ENCODE results near the gene SIRT6.
A peak's percentile ranks its signal among the peaks of the same experiment; 100 is the strongest.

SIRT6 gene

GRCh38 chr19:4206818-4207484, 24.6 kb upstream of the SIRT6 start:
- DNase-seq (ENCODE audit: low read depth, low spot score), result no peak
- H3K27ac ChIP-seq, result no peak overlapping the region
- no peaks in the 10 kb centered on the region for H3K9me3 ChIP-seq (ENCODE audit: low read depth, low read length)
- TF ChIP-seq POLR2AphosphoS5 (IDR thresholded peaks at IDR 0.05; ENCODE audit: borderline replicate concordance, low read depth, low read length) (no peak), EZH2 (IDR thresholded peaks at IDR 0.05) (no peak), FOXP2 (optimal IDR thresholded peaks at IDR 0.05; ENCODE audit: control extremely low read depth, extremely low read length, insufficient read depth) (no peak)
- no peaks in the 10 kb centered on the region for H3K36me3 ChIP-seq (ENCODE audit: insufficient read depth, low read length)
- H3K9ac ChIP-seq (ENCODE audit: insufficient read length), result no peak overlapping the region
- no peak overlapping the region for H3K4me3 ChIP-seq

GRCh38 chr19:4201798-4202197, 19.4 kb upstream of the SIRT6 start:
- no peak overlapping the region for H3K27ac ChIP-seq
- no peak for DNase-seq (ENCODE audit: low read depth, low spot score)
- no peaks in the 10 kb centered on the region for H3K36me3 ChIP-seq (ENCODE audit: insufficient read depth, low read length)
- no peak overlapping the region for H3K4me3 ChIP-seq
- TF ChIP-seq EZH2 (IDR thresholded peaks at IDR 0.05) (no peak), POLR2AphosphoS5 (IDR thresholded peaks at IDR 0.05; ENCODE audit: borderline replicate concordance, low read depth, low read length) (no peak), FOXP2 (optimal IDR thresholded peaks at IDR 0.05; ENCODE audit: control extremely low read depth, extremely low read length, insufficient read depth) (no peak)
- H3K9ac ChIP-seq (ENCODE audit: insufficient read length), result no peak overlapping the region
- H3K9me3 ChIP-seq (ENCODE audit: low read depth, low read length), result no peaks in the 10 kb centered on the region

- Histone ChIP-seq H3K9me3 (ENCODE audit: low read depth, low read length) (no peaks in the 10 kb centered on the region), H3K9ac (ENCODE audit: insufficient read length) (no peak overlapping the region), H3K4me3 (no peak overlapping the region), H3K36me3 (ENCODE audit: insufficient read depth, low read length) (no peaks in the 10 kb centered on the region), H3K27ac (no peak overlapping the region)
- DNase-seq (ENCODE audit: low read depth, low spot score), result no peak
- TF ChIP-seq EZH2 (IDR thresholded peaks at IDR 0.05), result no peak
- no peak for TF ChIP-seq POLR2AphosphoS5 (IDR thresholded peaks at IDR 0.05; ENCODE audit: borderline replicate concordance, low read depth, low read length)
- TF ChIP-seq FOXP2 (optimal IDR thresholded peaks at IDR 0.05; ENCODE audit: control extremely low read depth, extremely low read length, insufficient read depth), result no peak
These were observed 18.7 kb upstream of the SIRT6 start for GRCh38 chr19:4200940-4201542.

GRCh38 chr19:4199699-4200293, 17.4 kb upstream of the SIRT6 start:
- no peak overlapping the region for H3K4me3 ChIP-seq
- H3K27ac ChIP-seq, result no peak overlapping the region
- no peak overlapping the region for H3K9ac ChIP-seq (ENCODE audit: insufficient read length)
- no peak for DNase-seq (ENCODE audit: low read depth, low spot score)
- TF ChIP-seq POLR2AphosphoS5 (IDR thresholded peaks at IDR 0.05; ENCODE audit: borderline replicate concordance, low read depth, low read length), result no peak
- no peak for TF ChIP-seq EZH2 (IDR thresholded peaks at IDR 0.05)
- no peak for TF ChIP-seq FOXP2 (optimal IDR thresholded peaks at IDR 0.05; ENCODE audit: control extremely low read depth, extremely low read length, insufficient read depth)
- no peaks in the 10 kb centered on the region for H3K36me3 ChIP-seq (ENCODE audit: insufficient read depth, low read length)
- H3K9me3 ChIP-seq (ENCODE audit: low read depth, low read length), result no peaks in the 10 kb centered on the region

- Histone ChIP-seq H3K27ac (no peak overlapping the region), H3K9me3 (ENCODE audit: low read depth, low read length) (no peaks in the 10 kb centered on the region), H3K4me3 (peak overlapping the region; percentile 66), H3K9ac (ENCODE audit: insufficient read length) (peak overlapping the region; percentile 45), H3K36me3 (ENCODE audit: insufficient read depth, low read length) (no peaks in the 10 kb centered on the region)
- TF ChIP-seq FOXP2 (optimal IDR thresholded peaks at IDR 0.05; ENCODE audit: control extremely low read depth, extremely low read length, insufficient read depth) (no peak), EZH2 (IDR thresholded peaks at IDR 0.05) (no peak), POLR2AphosphoS5 (IDR thresholded peaks at IDR 0.05; ENCODE audit: borderline replicate concordance, low read depth, low read length) (no peak)
- no peak for DNase-seq (ENCODE audit: low read depth, low spot score)
These were observed 16.2 kb upstream of the SIRT6 start for GRCh38 chr19:4198467-4199126.

DNA sequence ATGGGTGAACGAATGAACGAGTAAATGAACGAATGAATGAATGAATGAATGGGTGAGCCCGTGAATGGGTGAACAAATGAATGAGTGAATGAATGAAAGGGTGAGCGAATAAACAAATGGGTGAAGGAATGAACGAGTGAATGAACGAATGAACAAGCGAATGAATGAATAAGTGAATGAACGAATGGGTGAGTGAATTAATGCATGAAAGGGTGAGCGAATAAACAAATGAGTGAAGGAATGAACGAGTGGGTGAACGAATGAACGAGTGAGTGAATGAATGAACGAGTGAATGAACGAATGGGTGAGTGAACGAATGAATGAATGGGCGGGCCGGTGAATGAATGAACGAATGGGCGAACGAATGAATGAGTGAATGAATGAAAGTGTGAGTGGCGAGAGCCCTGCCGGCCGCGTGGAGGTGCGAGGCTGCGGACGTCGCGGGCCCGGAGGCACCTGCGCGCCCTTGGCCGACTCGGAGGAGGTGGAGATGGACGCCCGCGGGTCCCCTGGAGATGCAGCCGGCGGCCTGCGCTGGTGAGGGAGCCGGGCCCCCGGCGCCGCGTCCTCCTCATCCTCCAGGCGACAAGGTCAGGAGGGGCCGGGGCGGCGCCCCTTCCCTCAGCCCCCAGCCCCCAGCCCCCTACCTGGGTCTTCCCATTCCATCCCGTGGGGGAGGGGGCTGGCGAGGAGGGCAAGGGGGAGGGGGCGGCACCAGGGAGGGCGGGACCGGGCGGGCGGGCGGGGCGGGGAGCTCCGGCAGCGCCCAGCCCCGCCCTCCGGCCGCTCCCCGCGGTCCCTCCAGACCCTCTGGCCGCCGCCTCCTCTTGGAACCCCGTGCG, 15.5 kb upstream of the SIRT6 start:
- H3K4me3 ChIP-seq, result peak overlapping the region; percentile 72
- TF ChIP-seq POLR2AphosphoS5 (IDR thresholded peaks at IDR 0.05; ENCODE audit: borderline replicate concordance, low read depth, low read length), result no peak
- no peak for TF ChIP-seq EZH2 (IDR thresholded peaks at IDR 0.05)
- TF ChIP-seq FOXP2 (optimal IDR thresholded peaks at IDR 0.05; ENCODE audit: control extremely low read depth, extremely low read length, insufficient read depth), result no peak
- DNase-seq (ENCODE audit: low read depth, low spot score), result no peak

DNA sequence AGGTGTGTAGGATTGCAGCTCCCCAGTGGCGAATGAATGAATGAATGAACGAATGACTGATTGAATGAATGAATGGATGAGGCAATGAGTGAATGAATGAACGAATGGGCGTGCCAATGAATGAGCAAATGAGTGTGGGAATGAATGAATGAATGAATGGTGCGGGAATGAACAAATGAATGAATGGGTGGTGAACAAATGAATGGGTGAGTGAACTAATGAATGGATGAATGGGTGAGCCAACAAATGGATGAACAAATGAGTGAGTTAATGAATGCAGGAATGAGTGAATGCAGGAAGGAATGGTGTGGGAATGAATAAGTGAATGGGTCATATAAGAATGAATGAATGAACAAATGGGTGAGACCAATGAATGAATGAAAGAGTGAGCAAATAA, 14.9 kb upstream of the SIRT6 start:
- Histone ChIP-seq H3K27ac (no peak overlapping the region), H3K9me3 (ENCODE audit: low read depth, low read length) (no peaks in the 10 kb centered on the region), H3K4me3 (peak overlapping the region; percentile 72), H3K36me3 (ENCODE audit: insufficient read depth, low read length) (no peaks in the 10 kb centered on the region), H3K9ac (ENCODE audit: insufficient read length) (no peak overlapping the region)
- no peak for TF ChIP-seq FOXP2 (optimal IDR thresholded peaks at IDR 0.05; ENCODE audit: control extremely low read depth, extremely low read length, insufficient read depth)
- TF ChIP-seq POLR2AphosphoS5 (IDR thresholded peaks at IDR 0.05; ENCODE audit: borderline replicate concordance, low read depth, low read length), result no peak
- TF ChIP-seq EZH2 (IDR thresholded peaks at IDR 0.05), result no peak
- DNase-seq (ENCODE audit: low read depth, low spot score), result no peak

More for the DNA sequence above, 15.5 kb upstream of the SIRT6 start:
- Histone ChIP-seq H3K9ac (ENCODE audit: insufficient read length) (no peak overlapping the region), H3K36me3 (ENCODE audit: insufficient read depth, low read length) (no peaks in the 10 kb centered on the region), H3K9me3 (ENCODE audit: low read depth, low read length) (no peaks in the 10 kb centered on the region), H3K27ac (no peak overlapping the region)
